CD4-positive, alpha-beta T cell treated with Interleukin-1 beta for 1 hour (primary cell): ENCODE data around the gene SLC22A15.
"Not testable (repeated sequence)": the region's sequence is repeated elsewhere in the genome, so short reads cannot be mapped to it uniquely, and the experiment has no call there.

Experiments used
- DNase-seq, 2 donors: peaks; one replicate each; pipeline ENCODE4 v3.0.0-alpha.2; 2020 to 2022

SLC22A15 gene

DNA sequence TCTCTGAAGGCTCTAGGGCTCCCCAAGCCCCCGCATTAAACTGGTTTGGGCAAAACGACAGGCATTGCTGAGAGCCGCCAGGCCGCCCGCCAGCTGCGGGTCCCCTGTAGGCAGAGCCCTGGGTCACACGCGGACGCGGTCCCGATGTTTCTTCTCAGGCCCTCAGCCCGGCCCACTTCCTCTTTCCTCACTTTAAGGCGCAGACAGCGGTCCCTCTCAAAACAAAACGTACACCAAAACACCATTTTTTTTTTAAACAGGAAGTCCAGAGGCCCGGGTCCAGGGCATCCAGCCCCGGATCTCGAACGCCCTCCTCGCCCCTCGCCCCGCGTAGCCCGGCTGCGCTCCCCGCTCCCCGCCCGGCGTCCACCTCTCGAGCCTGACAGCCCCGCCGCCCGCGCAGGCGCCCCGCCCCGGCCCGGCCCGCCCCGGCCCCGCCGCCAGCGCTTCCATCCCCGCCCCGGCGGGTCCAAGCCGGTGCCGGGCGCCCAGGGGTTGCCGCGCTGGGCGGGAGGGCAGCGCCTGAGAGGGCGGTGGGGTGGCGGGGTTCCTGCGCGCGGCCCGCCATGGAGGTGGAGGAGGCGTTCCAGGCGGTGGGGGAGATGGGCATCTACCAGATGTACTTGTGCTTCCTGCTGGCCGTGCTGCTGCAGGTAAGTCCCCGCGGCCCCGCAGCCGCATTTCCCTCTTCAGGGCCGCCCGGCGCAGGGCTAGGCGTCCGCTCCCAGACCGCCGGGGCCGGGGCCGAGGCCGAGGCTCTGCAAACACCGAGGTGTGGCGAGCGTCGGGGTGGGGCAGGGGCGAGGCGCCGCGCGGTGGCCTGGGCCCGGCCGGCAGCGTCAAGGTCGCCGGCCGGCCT lies at the start of gene SLC22A15:
Gene SLC22A15, plus strand, starts transcription at position 452 of the 859 bp plus-strand sequence. Its CDS starts 115 bp downstream, at position 567.
- DNase-seq = peak; percentile 36 to 70

DNA sequence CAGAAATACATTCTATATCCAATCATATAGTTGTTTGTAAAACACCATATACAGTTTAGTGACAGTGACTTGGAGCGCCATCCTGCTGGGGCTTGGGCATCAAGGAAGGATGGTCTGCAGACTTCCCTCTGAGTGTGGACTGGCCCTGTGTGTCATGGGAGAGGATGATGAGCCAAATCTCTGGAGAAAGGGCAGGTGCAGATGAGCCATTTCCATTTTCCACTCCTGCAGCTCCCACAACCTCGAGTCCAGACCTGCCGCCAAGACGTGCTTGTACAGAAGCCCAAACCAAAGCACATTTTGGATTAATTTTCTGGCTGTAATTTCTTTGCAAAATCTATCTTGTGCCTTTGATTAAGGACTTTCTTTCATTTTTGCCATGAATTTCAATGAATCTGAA lies 48.3 kb upstream of the SLC22A15 start:
- DNase-seq = no peak

DNA sequence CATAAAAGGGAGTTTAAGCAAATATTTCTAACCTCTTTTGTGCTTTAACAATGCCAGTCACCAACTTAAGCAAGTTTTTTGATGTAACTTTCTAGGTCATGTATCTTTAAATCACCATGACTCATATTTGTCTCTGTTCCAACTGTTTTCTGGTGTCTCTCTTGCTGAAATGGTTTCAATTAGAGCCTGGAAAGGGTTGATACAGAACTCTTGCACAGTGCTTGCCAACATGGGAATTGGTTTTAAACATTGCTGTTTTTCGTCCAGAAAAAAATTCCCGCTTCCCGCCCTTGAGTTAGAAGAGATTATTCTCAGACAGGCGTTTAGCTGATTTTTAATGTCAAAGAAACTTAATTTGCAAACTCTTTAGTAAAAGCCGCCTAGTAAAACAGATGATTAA lies 46.4 kb upstream of the SLC22A15 start:
- no peak for DNase-seq

- DNase-seq = no peak
Measured at GRCh38 chr1:115933625-115934024, 42.7 kb upstream of the SLC22A15 start.

DNA sequence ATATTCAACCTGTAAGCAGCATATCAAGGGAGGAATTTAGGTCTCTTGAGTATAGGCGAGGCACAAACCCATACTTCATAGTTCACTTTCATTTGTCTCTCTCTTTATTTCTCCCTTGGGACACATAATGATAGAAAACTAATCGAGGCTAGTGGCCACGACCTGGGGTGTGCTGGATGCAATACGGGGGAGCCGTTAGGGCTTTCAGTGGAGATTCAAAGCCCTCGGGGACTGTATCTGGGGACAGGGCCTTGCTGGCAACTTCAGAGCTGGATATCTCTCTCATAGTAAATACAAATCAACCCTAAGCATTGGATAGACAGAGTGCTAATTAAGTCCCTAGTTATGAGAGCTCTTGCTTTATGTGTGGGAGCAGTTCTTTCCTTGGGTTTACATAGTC lies 36.9 kb upstream of the SLC22A15 start:
- DNase-seq = no peak

DNA sequence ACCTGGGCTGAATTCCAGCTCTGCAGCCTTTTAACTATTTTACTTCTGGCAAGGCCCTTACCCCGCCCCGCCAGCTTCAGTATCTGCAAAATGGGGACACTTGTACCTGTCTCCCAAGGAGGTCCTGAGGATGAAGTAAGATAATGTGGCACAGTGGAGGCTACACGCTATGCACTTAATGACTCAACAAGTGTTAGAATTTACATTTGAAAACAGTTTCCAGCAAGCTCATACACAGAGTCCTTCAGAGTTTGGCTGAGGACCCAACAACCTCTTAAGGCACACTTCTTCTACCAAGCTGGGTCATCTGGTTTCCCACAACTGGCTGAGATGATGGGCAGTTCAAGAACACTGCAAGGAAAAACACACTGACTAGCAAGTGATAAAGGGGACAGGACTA lies 30.2 kb upstream of the SLC22A15 start:
- DNase-seq = no peak

GRCh38 chr1:115949156-115949555 lies 27.2 kb upstream of the SLC22A15 start:
- DNase-seq = no peak

- no peak for DNase-seq
Measured at GRCh38 chr1:115951560-115951959, 24.8 kb upstream of the SLC22A15 start.

DNA sequence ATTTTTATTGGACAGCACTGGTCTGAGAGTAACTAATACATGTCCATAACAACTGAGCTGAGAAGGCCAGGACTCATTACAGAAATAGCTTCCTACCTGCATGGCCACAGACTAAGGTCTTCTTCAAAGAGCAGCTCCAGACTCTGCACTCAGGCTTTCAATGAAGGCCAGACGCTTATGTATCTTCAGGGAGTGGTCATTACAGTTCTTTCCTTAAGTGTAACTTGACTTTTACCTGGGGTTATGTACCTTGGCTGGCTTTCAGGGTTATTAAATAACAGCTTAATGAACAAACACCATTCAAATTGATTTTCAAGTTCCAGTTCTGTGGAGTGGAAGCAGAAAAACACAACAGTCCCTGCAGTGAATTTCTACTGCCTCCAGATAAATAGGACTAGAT lies 23.8 kb upstream of the SLC22A15 start:
- no peak for DNase-seq

- DNase-seq = no peak
Measured at GRCh38 chr1:115953180-115953579, 23.1 kb upstream of the SLC22A15 start.

GRCh38 chr1:115954684-115955083 lies 21.6 kb upstream of the SLC22A15 start:
- DNase-seq = no peak

GRCh38 chr1:115955228-115955627 lies 21.1 kb upstream of the SLC22A15 start:
- no peak for DNase-seq

- DNase-seq = no peak
Measured at GRCh38 chr1:115958866-115959265, 17.4 kb upstream of the SLC22A15 start.

DNA sequence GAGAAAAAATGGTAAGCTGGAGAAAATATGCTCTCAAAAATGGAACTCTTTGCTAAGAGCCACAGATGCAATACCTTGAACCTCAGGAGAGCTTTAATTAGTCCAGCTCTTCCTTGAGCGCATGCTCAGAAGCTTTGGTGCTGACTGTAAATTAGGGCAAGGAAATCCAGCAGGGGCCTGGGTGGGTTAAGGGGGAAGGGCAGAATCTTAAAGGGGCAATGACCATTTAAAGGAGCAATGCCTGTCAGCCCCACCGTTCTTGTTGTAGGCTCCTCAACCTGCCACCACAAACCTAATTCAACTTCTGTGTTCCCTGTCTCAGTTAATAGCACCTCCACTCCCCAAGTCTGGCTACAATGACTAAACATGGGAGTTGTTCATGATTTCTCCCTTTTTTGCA lies 6.8 kb upstream of the SLC22A15 start:
- DNase-seq = no peak

DNA sequence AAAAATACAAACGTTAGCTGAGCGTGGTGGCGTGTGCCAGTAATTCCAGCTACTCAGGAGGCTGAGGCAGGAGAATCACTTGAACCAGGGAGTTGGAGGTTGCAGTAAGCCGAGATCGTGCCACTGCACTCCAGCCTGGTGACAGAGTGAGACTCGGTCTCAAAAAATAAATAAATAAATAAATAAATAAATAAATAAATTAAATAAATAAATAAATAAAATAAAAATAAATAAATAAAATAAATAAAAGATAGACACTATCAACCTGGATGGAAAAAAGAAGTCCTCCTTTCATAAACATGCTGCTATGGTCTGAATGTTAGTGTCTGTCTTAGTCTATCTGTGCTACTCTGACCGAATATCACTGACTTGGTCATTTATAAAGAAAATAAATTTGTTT lies 4.5 kb upstream of the SLC22A15 start:
- not testable (repeated sequence) for DNase-seq

DNA sequence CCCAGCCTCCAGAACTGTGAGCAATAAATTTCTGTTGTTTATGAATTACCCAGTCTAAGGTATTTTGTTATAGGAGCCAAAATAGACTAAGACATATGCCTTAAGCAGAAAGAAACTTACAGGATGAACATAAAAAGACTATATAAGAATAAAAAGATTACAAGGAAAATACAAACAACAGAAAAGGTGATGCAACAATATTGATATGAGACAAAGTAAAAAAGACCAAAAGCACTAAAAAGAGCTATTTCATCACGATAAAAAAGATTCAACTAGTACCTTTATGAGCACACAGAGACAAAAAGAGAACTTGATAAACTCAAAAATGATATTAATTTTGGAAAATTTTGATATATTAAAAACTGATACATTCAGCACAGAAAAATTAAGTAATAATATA lies 3.2 kb upstream of the SLC22A15 start:
- DNase-seq = no peak

DNA sequence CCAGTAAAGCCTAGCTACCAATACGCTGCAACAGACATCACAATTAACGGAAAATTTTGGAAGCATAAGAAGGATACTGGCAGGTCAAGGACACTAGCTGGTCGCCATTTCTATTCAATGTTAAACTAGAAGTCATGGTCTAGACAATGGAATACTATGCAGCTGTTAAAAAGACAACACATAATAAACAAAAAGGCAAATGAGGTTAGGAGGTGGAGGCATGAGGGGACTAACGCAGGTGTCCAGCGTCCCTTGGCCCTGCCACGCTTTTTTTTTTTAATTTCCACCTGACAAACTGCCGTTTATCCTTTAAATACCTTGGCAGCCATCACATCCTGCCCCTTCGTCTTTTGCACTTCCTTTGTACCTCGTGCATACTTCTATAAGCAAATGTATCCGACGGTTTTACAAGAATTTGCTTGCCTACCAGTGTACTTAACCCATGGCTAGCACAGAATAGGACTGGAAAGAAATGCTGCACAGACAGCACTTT lies 698 bp upstream of the SLC22A15 start:
- no peak for DNase-seq

GRCh38 chr1:115976921-115977498 lies 697 bp downstream of the SLC22A15 start:
- no peak for DNase-seq

- peak in 1 of 2 donors; percentile 34 for DNase-seq
Measured at GRCh38 chr1:115977499-115978258, 1.4 kb downstream of the SLC22A15 start.

GRCh38 chr1:115978292-115978941 lies 2.1 kb downstream of the SLC22A15 start:
- no peak for DNase-seq

GRCh38 chr1:115980156-115980555 lies 3.8 kb downstream of the SLC22A15 start:
- no peak for DNase-seq

DNA sequence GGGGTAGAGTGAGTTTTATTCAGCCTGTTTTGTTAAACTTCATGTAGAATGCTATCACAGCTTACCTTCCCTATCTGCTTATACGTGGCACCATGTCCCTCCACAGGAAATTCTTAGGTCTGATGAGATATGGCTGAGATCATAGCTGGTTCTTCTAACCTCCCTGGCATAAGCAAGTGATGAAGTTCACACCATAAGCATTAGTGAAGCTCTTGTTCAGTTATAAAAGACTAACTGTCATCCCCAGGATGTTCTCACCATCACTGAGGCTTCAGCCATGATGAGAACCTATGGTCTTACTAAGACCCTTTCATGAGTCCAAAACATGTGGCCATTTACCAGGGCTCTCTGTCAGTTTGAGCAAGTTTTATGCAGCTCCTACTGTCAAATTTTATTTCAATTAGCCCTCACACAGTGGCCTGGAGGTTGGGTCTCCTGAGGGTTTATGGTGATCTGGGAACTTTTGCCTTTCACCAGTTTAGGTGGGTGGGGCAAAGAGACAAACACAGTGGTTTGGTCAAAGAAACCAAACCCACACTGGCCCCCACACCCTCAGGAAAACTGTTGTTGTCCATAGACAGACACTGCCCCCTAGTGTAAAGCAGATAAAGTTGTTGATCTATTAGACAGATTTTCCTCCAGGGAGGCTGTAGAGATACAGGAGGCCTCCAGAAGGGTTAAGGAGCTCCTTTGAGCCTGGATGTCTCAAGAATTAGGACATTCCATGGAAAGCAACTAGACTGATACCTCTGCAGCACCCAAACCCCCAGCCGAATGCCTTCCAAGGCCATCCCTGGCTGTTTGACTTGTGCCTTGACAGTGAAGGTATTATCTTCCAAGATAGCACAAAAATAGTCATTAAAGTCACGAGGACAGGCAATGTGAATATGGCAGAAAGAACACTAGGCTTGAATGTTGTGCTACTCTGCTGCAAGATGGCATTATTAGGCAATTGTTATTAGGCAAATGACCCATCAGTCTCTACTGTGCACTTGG lies 5.0 kb downstream of the SLC22A15 start:
- peak; percentile 8 to 38 for DNase-seq
